Vagina (tissue), 2 donors: ENCODE data around the gene C5orf15. TPM values are rescaled to one million over a fixed set of nuclear protein-coding genes. Genes with fewer than 3 reads are reported as not detected.

Source experiments
- DNase-seq, 2 donors: peaks; one replicate each; pipeline ENCODE4 v3.0.0-alpha.2; 2017; ENCODE audit errors: extremely low spot score in 2 of 2
- H3K27ac ChIP-seq: fragments of 200-600 bp; sonication (generic); one replicate; pipeline ENCODE4 v1.5.1; 2019
- H3K27me3 ChIP-seq: fragments of 200-600 bp; sonication (generic); one replicate; pipeline ENCODE4 v1.5.1; 2019
- H3K36me3 ChIP-seq, 2 donors: fragments of 200-600 bp; sonication (generic); one replicate each; pipeline ENCODE4 v1.5.1; 2017 to 2019
- H3K4me1 ChIP-seq: fragments of 200-600 bp; sonication (generic); one replicate; pipeline ENCODE4 v1.5.1; 2019
- H3K4me3 ChIP-seq, 2 donors: fragments of 200-600 bp; sonication (generic); 1 replicate in 1 of 2; 2 replicates in 1 of 2; pipeline ENCODE4 v1.5.1; 2016 to 2019
- H3K9me3 ChIP-seq: fragments of 200-600 bp; sonication (generic); one replicate; pipeline ENCODE4 v1.5.1; 2019
- POLR2A ChIP-seq, 2 donors: fragments of 450-650 bp; IDR thresholded peaks; one replicate each; pipeline ENCODE4 v1.6.1; 2017; ENCODE audit warnings: antibody characterized with exemption in 2 of 2, mild to moderate bottlenecking in 2 of 2, moderate library complexity in 2 of 2
- POLR2AphosphoS5 ChIP-seq, 2 donors: sonication (generic); formaldehyde crosslinking; IDR thresholded peaks; one replicate each; pipeline ENCODE4 v1.9.0; 2017; ENCODE audit warnings: antibody characterized with exemption in 2 of 2, mild to moderate bottlenecking in 2 of 2, low read depth in 1 of 2; ENCODE audit not compliant: insufficient read depth in 1 of 2
- intact Hi-C: fragments of 100-400 bp; cut with DNase I; formaldehyde crosslinking; loops from one replicate; pipeline ENCODE4 v1.15.1; 2023
- total RNA-seq: library from RNA; depleted of rRNA; stranded (reverse); fragments of >200 nt; gene quantifications from one replicate; pipeline ENCODE4 v1.2.3, GENCODE V29; 2016
- TF ChIP-seq, protein P1 (sequence below), 3 experiments: fragments of 450-650 bp in 2 of 3; fragments of 200-600 bp in 1 of 3; sonication (generic) in 1 of 3; IDR thresholded peaks; one replicate each; pipeline ENCODE4 v1.5.1; 2017 to 2019; ENCODE audit warnings: antibody characterized with exemption in 3 of 3, mild to moderate bottlenecking in 2 of 3, moderate library complexity in 2 of 3

The C5orf15 gene
- total RNA-seq, 1 donor from 2014 or later = 35.8 TPM

DNA sequence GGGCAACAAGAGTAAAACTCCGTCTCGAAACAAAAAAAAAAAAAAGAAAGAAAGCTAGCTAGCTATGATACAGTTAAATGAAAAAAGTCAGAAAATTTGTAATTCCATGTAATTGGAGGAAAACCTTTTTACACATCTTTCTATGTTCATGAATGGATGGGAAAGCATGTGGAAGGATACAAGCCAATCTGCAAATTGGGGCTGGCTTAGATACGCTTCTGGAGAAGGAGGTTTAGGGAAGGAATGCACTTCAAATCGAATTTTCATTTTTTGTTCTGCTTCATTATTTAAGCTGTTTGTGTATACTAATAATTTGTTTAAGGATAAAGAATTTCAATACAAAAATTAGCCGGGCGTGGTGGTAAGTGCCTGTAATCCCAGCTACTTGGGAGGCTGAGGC, 29.6 kb upstream of the C5orf15 start:
- intact Hi-C loops = no loop called here
- no peak for DNase-seq
- H3K27ac ChIP-seq = no peak overlapping the region

DNA sequence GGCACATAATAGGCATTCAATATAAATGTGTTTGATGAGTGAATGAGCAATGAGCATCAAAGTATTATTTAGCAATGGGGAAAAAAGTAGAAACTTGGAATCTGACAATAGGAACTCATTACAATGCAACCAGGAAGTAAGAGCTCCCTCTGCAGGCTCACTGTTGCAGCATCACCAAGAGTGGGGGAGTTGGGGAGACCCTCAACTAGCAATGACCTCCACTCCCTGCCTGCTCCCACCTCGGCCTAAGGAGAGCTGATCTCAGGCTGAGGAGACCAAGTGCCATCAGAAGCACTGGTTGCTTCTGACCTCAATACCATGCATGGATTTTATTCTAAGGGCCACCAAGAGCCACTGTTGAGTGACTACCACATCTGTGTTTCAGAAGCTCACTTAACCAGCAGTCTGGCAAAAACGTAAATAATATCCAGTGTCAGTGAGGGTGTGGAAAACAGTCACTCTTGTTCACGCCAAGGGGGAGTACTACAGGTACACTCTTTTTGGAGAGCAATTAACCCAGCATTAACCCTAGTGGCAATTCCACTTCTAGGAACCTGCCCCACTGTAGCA, 28.3 kb upstream of the C5orf15 start:
- H3K4me3 ChIP-seq = no peak overlapping the region
- no peak for DNase-seq
- H3K27ac ChIP-seq = no peak overlapping the region
- TF ChIP-seq POLR2A (IDR thresholded peaks at IDR 0.05) = no peak
- no peak for TF ChIP-seq POLR2AphosphoS5 (IDR thresholded peaks at IDR 0.05; ENCODE audit: insufficient read depth in 1 of 2, low read depth in 1 of 2)
- TF ChIP-seq, protein P1, sequence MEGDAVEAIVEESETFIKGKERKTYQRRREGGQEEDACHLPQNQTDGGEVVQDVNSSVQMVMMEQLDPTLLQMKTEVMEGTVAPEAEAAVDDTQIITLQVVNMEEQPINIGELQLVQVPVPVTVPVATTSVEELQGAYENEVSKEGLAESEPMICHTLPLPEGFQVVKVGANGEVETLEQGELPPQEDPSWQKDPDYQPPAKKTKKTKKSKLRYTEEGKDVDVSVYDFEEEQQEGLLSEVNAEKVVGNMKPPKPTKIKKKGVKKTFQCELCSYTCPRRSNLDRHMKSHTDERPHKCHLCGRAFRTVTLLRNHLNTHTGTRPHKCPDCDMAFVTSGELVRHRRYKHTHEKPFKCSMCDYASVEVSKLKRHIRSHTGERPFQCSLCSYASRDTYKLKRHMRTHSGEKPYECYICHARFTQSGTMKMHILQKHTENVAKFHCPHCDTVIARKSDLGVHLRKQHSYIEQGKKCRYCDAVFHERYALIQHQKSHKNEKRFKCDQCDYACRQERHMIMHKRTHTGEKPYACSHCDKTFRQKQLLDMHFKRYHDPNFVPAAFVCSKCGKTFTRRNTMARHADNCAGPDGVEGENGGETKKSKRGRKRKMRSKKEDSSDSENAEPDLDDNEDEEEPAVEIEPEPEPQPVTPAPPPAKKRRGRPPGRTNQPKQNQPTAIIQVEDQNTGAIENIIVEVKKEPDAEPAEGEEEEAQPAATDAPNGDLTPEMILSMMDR (IDR thresholded peaks at IDR 0.05) = no peak
- H3K27me3 ChIP-seq = no peaks in the 10 kb centered on the region
- peaks cover 88% of the 10 kb centered on the region for H3K4me1 ChIP-seq
- intact Hi-C loops = no loop called here
- H3K36me3 ChIP-seq = no peaks in the 10 kb centered on the region
- no peaks in the 10 kb centered on the region for H3K9me3 ChIP-seq

More for the DNA sequence above, 29.6 kb upstream of the C5orf15 start:
- Histone ChIP-seq H3K9me3 (no peaks in the 10 kb centered on the region), H3K4me3 (no peak overlapping the region), H3K27me3 (no peaks in the 10 kb centered on the region), H3K4me1 (peaks cover 91% of the 10 kb centered on the region), H3K36me3 (no peaks in the 10 kb centered on the region)
- TF ChIP-seq POLR2AphosphoS5 (IDR thresholded peaks at IDR 0.05; ENCODE audit: insufficient read depth in 1 of 2, low read depth in 1 of 2) (no peak), POLR2A (IDR thresholded peaks at IDR 0.05) (no peak)
- TF ChIP-seq, protein P1 (IDR thresholded peaks at IDR 0.05) = no peak

DNA sequence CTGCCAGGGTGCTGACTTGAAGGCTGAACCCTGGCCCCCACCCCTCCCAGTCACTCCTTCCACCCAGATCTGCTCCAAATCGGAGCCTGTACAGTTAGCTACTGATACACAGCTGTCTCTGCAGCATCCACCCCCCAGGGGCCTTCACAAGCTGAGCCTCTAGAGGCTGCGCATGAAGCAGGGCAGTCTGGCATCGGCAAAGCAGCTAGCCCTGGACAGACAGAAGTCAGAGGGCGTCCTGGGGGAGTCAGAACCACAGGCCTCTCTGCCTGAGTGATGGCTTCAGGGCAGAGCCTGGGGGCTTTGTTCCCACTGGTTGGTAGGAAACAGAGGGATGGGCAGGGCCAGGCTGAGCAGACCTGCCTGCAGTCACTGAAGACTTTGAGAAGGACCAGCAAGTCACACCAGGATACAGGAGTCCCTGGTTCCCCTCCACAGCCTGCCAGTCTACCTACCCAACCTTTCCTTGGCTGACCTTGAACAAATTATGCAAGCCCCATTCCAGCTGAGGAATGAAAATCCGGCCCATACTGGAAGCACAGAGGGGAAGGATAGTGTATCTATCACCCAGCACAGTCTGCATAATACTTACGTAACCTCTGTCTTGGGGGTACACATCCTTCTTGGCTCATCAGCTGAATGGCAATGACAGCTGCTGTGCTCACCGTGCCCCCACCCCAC, 27.6 kb upstream of the C5orf15 start:
- H3K4me1 ChIP-seq = peaks cover 82% of the 10 kb centered on the region

DNA sequence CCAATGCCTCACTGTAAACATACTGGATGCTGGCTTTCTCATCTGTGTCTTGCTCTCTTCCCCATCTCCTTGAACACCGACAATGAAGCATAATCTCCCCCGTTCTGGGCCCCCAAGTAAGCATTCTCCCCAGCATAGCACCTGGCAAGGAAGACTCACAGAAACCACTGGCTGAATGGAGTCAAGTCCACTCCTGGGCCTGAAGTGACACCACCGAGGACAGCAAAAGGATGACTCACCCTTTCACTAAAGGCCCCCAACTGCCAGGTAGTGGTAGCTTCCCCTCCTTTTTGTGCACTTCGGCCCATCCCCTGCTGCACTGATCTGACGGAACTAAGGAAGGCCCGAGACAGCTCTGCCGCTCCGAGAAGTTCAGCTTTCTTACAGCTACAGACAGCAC, 26.9 kb upstream of the C5orf15 start:
- DNase-seq = no peak
- Histone ChIP-seq H3K27me3 (no peaks in the 10 kb centered on the region), H3K4me3 (no peak overlapping the region), H3K36me3 (peaks cover 0 to 11% of the 10 kb centered on the region in 2 donors), H3K9me3 (no peaks in the 10 kb centered on the region), H3K27ac (no peak overlapping the region), H3K4me1 (peaks cover 75% of the 10 kb centered on the region)
- intact Hi-C loops = no loop called here
- TF ChIP-seq POLR2A (IDR thresholded peaks at IDR 0.05) (no peak), POLR2AphosphoS5 (IDR thresholded peaks at IDR 0.05; ENCODE audit: insufficient read depth in 1 of 2, low read depth in 1 of 2) (no peak)
- TF ChIP-seq, protein P1 (IDR thresholded peaks at IDR 0.05) = no peak

More for the DNA sequence above, 27.6 kb upstream of the C5orf15 start:
- no peak overlapping the region for H3K4me3 ChIP-seq
- DNase-seq = no peak
- H3K9me3 ChIP-seq = no peaks in the 10 kb centered on the region
- TF ChIP-seq POLR2A (IDR thresholded peaks at IDR 0.05) (no peak), POLR2AphosphoS5 (IDR thresholded peaks at IDR 0.05; ENCODE audit: insufficient read depth in 1 of 2, low read depth in 1 of 2) (no peak)
- TF ChIP-seq, protein P1 (IDR thresholded peaks at IDR 0.05) = no peak
- peaks cover 0 to 4% of the 10 kb centered on the region in 2 donors for H3K36me3 ChIP-seq
- no peak overlapping the region for H3K27ac ChIP-seq
- no peaks in the 10 kb centered on the region for H3K27me3 ChIP-seq
- intact Hi-C loops = no loop called here

DNA sequence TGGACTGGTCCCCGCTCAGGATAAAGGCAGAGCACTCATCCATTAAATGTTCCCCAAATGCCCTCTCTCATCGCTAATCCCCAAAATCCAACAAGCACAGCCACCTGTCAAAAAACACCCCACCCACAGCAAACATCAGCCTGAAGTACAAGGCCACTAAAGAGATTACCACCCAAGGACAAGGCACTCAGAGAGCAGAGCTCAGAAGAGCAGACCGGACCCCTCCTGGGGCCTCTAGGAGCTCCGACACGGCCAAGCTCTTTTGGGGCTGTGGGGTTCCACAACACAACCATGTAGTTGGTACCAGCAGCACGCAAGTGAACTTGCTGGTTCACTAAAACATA, 26.5 kb upstream of the C5orf15 start:
- H3K4me3 ChIP-seq = no peak overlapping the region
- H3K4me1 ChIP-seq = peaks cover 71% of the 10 kb centered on the region
- no peak overlapping the region for H3K27ac ChIP-seq
- intact Hi-C loops = no loop called here
- H3K27me3 ChIP-seq = no peaks in the 10 kb centered on the region
- DNase-seq = no peak
- TF ChIP-seq POLR2AphosphoS5 (IDR thresholded peaks at IDR 0.05; ENCODE audit: insufficient read depth in 1 of 2, low read depth in 1 of 2) (no peak), POLR2A (IDR thresholded peaks at IDR 0.05) (no peak)
- TF ChIP-seq, protein P1 (IDR thresholded peaks at IDR 0.05) = no peak
- H3K9me3 ChIP-seq = no peaks in the 10 kb centered on the region
- peaks cover 0 to 15% of the 10 kb centered on the region in 2 donors for H3K36me3 ChIP-seq
